NB4 (cell line): Measurements from ENCODE around the gene SDK2.
"Not testable (repeated sequence)": the region's sequence is repeated elsewhere in the genome, so short reads cannot be mapped to it uniquely, and the experiment has no call there.

Source experiments
- DNase-seq: peaks from one replicate; pipeline ENCODE4 v3.0.0; 2010; ENCODE audit warnings: low read depth
- H3K4me3 ChIP-seq: one replicate; pipeline ENCODE4 v1.5.1; 2011; ENCODE audit warnings: mild to moderate bottlenecking, low read depth, low read length, moderate library complexity
- MAX ChIP-seq: IDR thresholded peaks from 2 replicates; pipeline ENCODE4 v1.6.1; 2011; ENCODE audit warnings: low read depth, low read length
- MYC ChIP-seq: IDR thresholded peaks from 2 replicates; pipeline ENCODE4 v1.6.1; 2011; ENCODE audit warnings: low read depth, low read length
- POLR2A ChIP-seq: IDR thresholded peaks from 2 replicates; pipeline ENCODE4 v1.6.1; 2011; ENCODE audit warnings: mild to moderate bottlenecking; ENCODE audit not compliant: insufficient read length; ENCODE audit errors: extremely low read depth
- TF ChIP-seq, protein P1 (sequence below): IDR thresholded peaks from one replicate; pipeline ENCODE4 v1.5.1; 2012; ENCODE audit warnings: low read depth, low read length

The SDK2 gene

GRCh38 chr17:73378974-73379470 is 265.2 kb downstream of the SDK2 start:
- no peak for DNase-seq
- TF ChIP-seq, protein P1, sequence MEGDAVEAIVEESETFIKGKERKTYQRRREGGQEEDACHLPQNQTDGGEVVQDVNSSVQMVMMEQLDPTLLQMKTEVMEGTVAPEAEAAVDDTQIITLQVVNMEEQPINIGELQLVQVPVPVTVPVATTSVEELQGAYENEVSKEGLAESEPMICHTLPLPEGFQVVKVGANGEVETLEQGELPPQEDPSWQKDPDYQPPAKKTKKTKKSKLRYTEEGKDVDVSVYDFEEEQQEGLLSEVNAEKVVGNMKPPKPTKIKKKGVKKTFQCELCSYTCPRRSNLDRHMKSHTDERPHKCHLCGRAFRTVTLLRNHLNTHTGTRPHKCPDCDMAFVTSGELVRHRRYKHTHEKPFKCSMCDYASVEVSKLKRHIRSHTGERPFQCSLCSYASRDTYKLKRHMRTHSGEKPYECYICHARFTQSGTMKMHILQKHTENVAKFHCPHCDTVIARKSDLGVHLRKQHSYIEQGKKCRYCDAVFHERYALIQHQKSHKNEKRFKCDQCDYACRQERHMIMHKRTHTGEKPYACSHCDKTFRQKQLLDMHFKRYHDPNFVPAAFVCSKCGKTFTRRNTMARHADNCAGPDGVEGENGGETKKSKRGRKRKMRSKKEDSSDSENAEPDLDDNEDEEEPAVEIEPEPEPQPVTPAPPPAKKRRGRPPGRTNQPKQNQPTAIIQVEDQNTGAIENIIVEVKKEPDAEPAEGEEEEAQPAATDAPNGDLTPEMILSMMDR, result no peak
- no peak for TF ChIP-seq POLR2A
- TF ChIP-seq MAX, result no peak
- no peak for TF ChIP-seq MYC

GRCh38 chr17:73376636-73377035 is 267.6 kb downstream of the SDK2 start:
- TF ChIP-seq MAX (no peak), POLR2A (no peak)
- no peak overlapping the region for H3K4me3 ChIP-seq
- DNase-seq, result no peak

More at GRCh38 chr17:73378974-73379470, 265.2 kb downstream of the SDK2 start:
- no peak overlapping the region for H3K4me3 ChIP-seq

DNA sequence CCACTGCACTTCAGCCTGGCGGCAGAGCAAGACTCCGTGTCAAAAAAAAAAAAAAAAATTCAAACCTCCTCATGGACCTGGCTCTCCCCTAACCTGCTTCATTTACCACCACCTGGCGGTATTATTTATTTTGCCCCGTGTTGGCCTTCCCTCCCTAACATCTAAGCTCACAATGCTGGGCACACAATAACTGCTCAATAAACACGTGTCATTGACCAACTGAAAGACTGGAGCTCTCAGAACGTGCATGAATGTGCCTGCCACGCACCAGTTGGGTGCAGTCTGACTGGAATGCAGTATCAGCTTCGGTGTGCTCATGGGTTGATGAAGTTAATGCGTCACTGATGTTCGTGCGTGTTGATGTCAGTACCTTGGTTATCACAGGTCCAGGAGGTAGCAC is 268.1 kb downstream of the SDK2 start:
- TF ChIP-seq MYC (no peak), MAX (no peak), POLR2A (no peak)
- TF ChIP-seq, protein P1, result no peak
- no peak for DNase-seq
- H3K4me3 ChIP-seq, result no peak overlapping the region

GRCh38 chr17:73371836-73372235 is 272.4 kb downstream of the SDK2 start:
- DNase-seq, result peak; percentile 67
- H3K4me3 ChIP-seq, result no peak overlapping the region
- no peak for TF ChIP-seq MAX
- TF ChIP-seq MYC, result no peak
- TF ChIP-seq, protein P1, result no peak
- TF ChIP-seq POLR2A, result no peak

DNA sequence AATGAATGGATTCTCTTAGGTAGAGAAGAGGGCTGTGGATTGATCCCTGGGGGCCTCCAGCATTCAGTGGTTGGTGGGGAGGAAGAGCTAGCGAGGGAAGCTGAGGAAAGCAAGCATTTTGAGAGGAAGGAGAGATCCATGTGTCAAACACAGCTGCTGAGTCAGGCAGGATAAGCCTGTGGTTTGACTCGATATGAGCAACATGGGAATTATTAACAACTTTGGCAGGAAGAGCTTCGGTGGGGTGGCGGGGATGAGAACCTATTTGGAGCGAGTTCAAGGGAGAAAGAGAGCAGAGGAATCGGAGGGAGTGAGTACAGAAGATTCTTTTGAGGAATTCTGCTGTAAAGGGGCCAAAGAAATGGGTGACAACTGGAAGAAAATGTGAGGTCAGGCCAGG is 273.0 kb downstream of the SDK2 start:
- no peak overlapping the region for H3K4me3 ChIP-seq
- DNase-seq, result peak; percentile 66
- TF ChIP-seq POLR2A, result no peak
- TF ChIP-seq MYC, result no peak
- no peak for TF ChIP-seq MAX
- TF ChIP-seq, protein P1, result no peak

GRCh38 chr17:73369817-73370490 is 274.3 kb downstream of the SDK2 start:
- TF ChIP-seq MYC (peak; percentile 71), MAX (peak; percentile 93)
- TF ChIP-seq, protein P1, result peak; percentile 72
- not testable (repeated sequence) for H3K4me3 ChIP-seq
- peak; percentile 88 for DNase-seq
